ENCODE results near the gene ZNF709. TPM values are rescaled to one million over a fixed set of nuclear protein-coding genes. Genes with fewer than 3 reads are reported as not detected.

ZNF709 gene
- 2.8 and 2.9 TPM in 2 replicates for total RNA-seq

GRCh38 chr19:12484371-12485051 is at the start of gene ZNF709:
Gene ZNF709, minus strand, starts transcription at chr19:12484816. Its CDS starts 159 bp downstream, at chr19:12484657.

GRCh38 chr19:12440541-12441316 is 43.9 kb downstream of the ZNF709 start, which contains the start of gene ZNF443:
Gene ZNF443, minus strand, starts transcription at chr19:12441021. Its CDS starts 107 bp downstream, at chr19:12440914.

Small RNAs within 50 kb of the gene (small RNA-seq; reads per million reads assigned to genes)
- gene MTCO1P27: not detected
- gene PPIAP20: not detected

Other genes with a start within 250 kb of the ZNF709 start
- gene ZNF44, start 189.9 kb downstream of the ZNF709 start, total RNA-seq: 6.4 and 6.5 TPM in 2 replicates
- 0.43 and 1.7 TPM in 2 replicates for gene ZNF563, start 151.2 kb downstream of the ZNF709 start, total RNA-seq
- 0.79 and 1.2 TPM in 2 replicates for gene ZNF442, start 119.1 kb downstream of the ZNF709 start, total RNA-seq
- 5.1 and 5.6 TPM in 2 replicates for gene ZNF799, start 83.5 kb downstream of the ZNF709 start, total RNA-seq
- 4.5 and 4.8 TPM in 2 replicates for gene ZNF443, start 43.8 kb downstream of the ZNF709 start, total RNA-seq
- 7.0 and 8.8 TPM in 2 replicates for gene ZNF564, start 66.7 kb upstream of the ZNF709 start, total RNA-seq
- gene ZNF490, start 126.0 kb upstream of the ZNF709 start, total RNA-seq: 8.8 and 9.4 TPM in 2 replicates
- gene ZNF791, start 126.1 kb upstream of the ZNF709 start, total RNA-seq: 22.0 and 22.1 TPM in 2 replicates
- 25.9 and 29.6 TPM in 2 replicates for gene MAN2B1, start 181.9 kb upstream of the ZNF709 start, total RNA-seq
- gene WDR83, start 182.0 kb upstream of the ZNF709 start, total RNA-seq: 5.9 and 6.4 TPM in 2 replicates
- 41.6 and 48.0 TPM in 2 replicates for gene DHPS, start 197.1 kb upstream of the ZNF709 start, total RNA-seq
- not detected in 2 replicates for gene GNG14, start 203.2 kb upstream of the ZNF709 start, total RNA-seq
- 11.3 and 12.9 TPM in 2 replicates for gene FBXW9, start 211.8 kb upstream of the ZNF709 start, total RNA-seq
- gene TNPO2, start 239.1 kb upstream of the ZNF709 start, total RNA-seq: 37.1 and 43.5 TPM in 2 replicates
- gene TRIR, start 249.9 kb upstream of the ZNF709 start, total RNA-seq: 139 and 174 TPM in 2 replicates

All from thoracic aorta endothelial cell (primary cell).